NCI-H2171 (cell line): ENCODE measurements around the gene YTHDC1.
"Not testable (repeated sequence)": the region's sequence is repeated elsewhere in the genome, so short reads cannot be mapped to it uniquely, and the experiment has no call there.

ENCODE experiments used
- DNase-seq: peaks from one replicate; lab custom pipeline; 2025; lab: John Stamatoyannopoulos, UW

YTHDC1 gene

GRCh38 chr4:68349649-68350360, at the start of gene YTHDC1:
YTHDC1 (minus strand) TSS chr4:68350090; CDS start chr4:68349753, 337 bp downstream.
- DNase-seq: peak; percentile 86

GRCh38 chr4:68399306-68399705, 49.4 kb upstream of the YTHDC1 start:
- no peak for DNase-seq

GRCh38 chr4:68396756-68397155, 46.9 kb upstream of the YTHDC1 start:
- no peak for DNase-seq

GRCh38 chr4:68391436-68391835, 41.5 kb upstream of the YTHDC1 start:
- no peak for DNase-seq

- DNase-seq: no peak
These were observed 40.5 kb upstream of the YTHDC1 start for GRCh38 chr4:68390205-68390935.

GRCh38 chr4:68389386-68389913, 39.6 kb upstream of the YTHDC1 start:
- not testable (repeated sequence) for DNase-seq

- no peak for DNase-seq
These were observed 38.5 kb upstream of the YTHDC1 start for GRCh38 chr4:68388347-68388865.

- DNase-seq: no peak
These were observed 35.4 kb upstream of the YTHDC1 start for GRCh38 chr4:68385267-68385666.

GRCh38 chr4:68383115-68383514, 33.2 kb upstream of the YTHDC1 start:
- no peak for DNase-seq

GRCh38 chr4:68378226-68378625, 28.3 kb upstream of the YTHDC1 start:
- DNase-seq: no peak

- DNase-seq: peak; percentile 1
These were observed 26.0 kb upstream of the YTHDC1 start for GRCh38 chr4:68375667-68376559.

- no peak for DNase-seq
These were observed 23.6 kb upstream of the YTHDC1 start for GRCh38 chr4:68373513-68373912.

GRCh38 chr4:68372588-68372987, 22.7 kb upstream of the YTHDC1 start:
- no peak for DNase-seq

- DNase-seq: no peak
These were observed 19.4 kb upstream of the YTHDC1 start for GRCh38 chr4:68369142-68369805.

GRCh38 chr4:68368691-68369131, 18.8 kb upstream of the YTHDC1 start:
- no peak for DNase-seq

GRCh38 chr4:68367835-68368234, 17.9 kb upstream of the YTHDC1 start:
- no peak for DNase-seq

GRCh38 chr4:68366600-68366999, 16.7 kb upstream of the YTHDC1 start:
- no peak for DNase-seq

- DNase-seq: no peak
These were observed 15.2 kb upstream of the YTHDC1 start for GRCh38 chr4:68365068-68365467.

- DNase-seq: no peak
These were observed 11.3 kb upstream of the YTHDC1 start for GRCh38 chr4:68361146-68361589.

GRCh38 chr4:68360231-68360968, 10.5 kb upstream of the YTHDC1 start:
- no peak for DNase-seq

GRCh38 chr4:68359508-68359907, 9.6 kb upstream of the YTHDC1 start:
- DNase-seq: no peak
